ENCODE data around the gene USP14. TPM values are rescaled to one million over a fixed set of nuclear protein-coding genes. Genes with fewer than 3 reads are reported as not detected.

USP14 gene
- total RNA-seq, 1 experiment from 2014 or later: 72.4 TPM

GRCh38 chr18:158128-159036, at the start of gene USP14 (continued):
- TF ChIP-seq PRDM15 (CRISPR knock-in tag; IDR thresholded peaks at IDR 0.05) (peak; percentile 71), NFYB (CRISPR knock-in tag; conservative IDR thresholded peaks at IDR 0.05; ENCODE audit: low read depth) (peak; percentile 58), ZNF416 (CRISPR knock-in tag; IDR thresholded peaks at IDR 0.05) (no peak), ZNF671 (CRISPR knock-in tag; IDR thresholded peaks at IDR 0.05) (no peak), SMAD4 (CRISPR knock-in tag; IDR thresholded peaks at IDR 0.05) (peak; percentile 92), TP53 (CRISPR knock-in tag; IDR thresholded peaks at IDR 0.05) (no peak; the same call in 1 of the 2 replicates), RELA (CRISPR knock-in tag; IDR thresholded peaks at IDR 0.05; ENCODE audit: borderline replicate concordance) (peak; percentile 85; the same call in 1 of the 2 replicates), SP1 (CRISPR knock-in tag; conservative IDR thresholded peaks at IDR 0.05) (peak; percentile 86), SMAD3 (CRISPR knock-in tag; IDR thresholded peaks at IDR 0.05; ENCODE audit: borderline replicate concordance) (peak; percentile 95), NR1H2 (CRISPR knock-in tag; IDR thresholded peaks at IDR 0.05) (no peak), ZMAT4 (CRISPR knock-in tag; IDR thresholded peaks at IDR 0.05) (no peak), HMGXB4 (CRISPR knock-in tag; IDR thresholded peaks at IDR 0.05) (peak; percentile 83), ZNF281 (CRISPR knock-in tag; IDR thresholded peaks at IDR 0.05) (peak; percentile 98), MXD4 (CRISPR knock-in tag; IDR thresholded peaks at IDR 0.05; ENCODE audit: borderline replicate concordance) (no peak), ATF1 (CRISPR knock-in tag; IDR thresholded peaks at IDR 0.05) (peak; percentile 70; the same call in 1 of the 2 replicates), NR2C2 (CRISPR knock-in tag; IDR thresholded peaks at IDR 0.05) (peak; percentile 72; the same call in 1 of the 2 replicates), ZNF121 (CRISPR knock-in tag; IDR thresholded peaks at IDR 0.05) (peak; percentile 90), ZSCAN18 (CRISPR knock-in tag; IDR thresholded peaks at IDR 0.05) (no peak), FOXP4 (CRISPR knock-in tag; IDR thresholded peaks at IDR 0.05) (peak; percentile 99), GRHL2 (CRISPR knock-in tag; IDR thresholded peaks at IDR 0.05; ENCODE audit: insufficient replicate concordance, severe bottlenecking) (no peak), STAT6 (CRISPR knock-in tag; conservative IDR thresholded peaks at IDR 0.05; ENCODE audit: low read depth) (no peak)

Measured in WTC11 (cell line).